IPS-15b (cell line): ENCODE results near the gene NYAP2.

Source experiments
- H3K27me3 ChIP-seq: one replicate; pipeline ENCODE4 v1.6.1; 2013; ENCODE audit warnings: low read length; ENCODE audit not compliant: control insufficient read depth, insufficient read depth
- H3K36me3 ChIP-seq: one replicate; pipeline ENCODE4 v1.6.1; 2013; ENCODE audit warnings: low read length; ENCODE audit not compliant: control insufficient read depth, insufficient read depth
- H3K4me1 ChIP-seq: one replicate; pipeline ENCODE4 v1.6.1; 2013; ENCODE audit warnings: mild to moderate bottlenecking, low read length; ENCODE audit not compliant: control insufficient read depth, insufficient read depth
- H3K4me3 ChIP-seq: one replicate; pipeline ENCODE4 v1.5.1; 2013; ENCODE audit warnings: low read depth, low read length
- H3K9ac ChIP-seq: one replicate; pipeline ENCODE4 v1.6.1; 2013; ENCODE audit warnings: low read depth, mild to moderate bottlenecking, low read length
- H3K9me3 ChIP-seq: one replicate; pipeline ENCODE4 v1.6.1; 2013; ENCODE audit warnings: mild to moderate bottlenecking, low read length; ENCODE audit not compliant: control insufficient read depth, insufficient read depth

NYAP2 gene

DNA sequence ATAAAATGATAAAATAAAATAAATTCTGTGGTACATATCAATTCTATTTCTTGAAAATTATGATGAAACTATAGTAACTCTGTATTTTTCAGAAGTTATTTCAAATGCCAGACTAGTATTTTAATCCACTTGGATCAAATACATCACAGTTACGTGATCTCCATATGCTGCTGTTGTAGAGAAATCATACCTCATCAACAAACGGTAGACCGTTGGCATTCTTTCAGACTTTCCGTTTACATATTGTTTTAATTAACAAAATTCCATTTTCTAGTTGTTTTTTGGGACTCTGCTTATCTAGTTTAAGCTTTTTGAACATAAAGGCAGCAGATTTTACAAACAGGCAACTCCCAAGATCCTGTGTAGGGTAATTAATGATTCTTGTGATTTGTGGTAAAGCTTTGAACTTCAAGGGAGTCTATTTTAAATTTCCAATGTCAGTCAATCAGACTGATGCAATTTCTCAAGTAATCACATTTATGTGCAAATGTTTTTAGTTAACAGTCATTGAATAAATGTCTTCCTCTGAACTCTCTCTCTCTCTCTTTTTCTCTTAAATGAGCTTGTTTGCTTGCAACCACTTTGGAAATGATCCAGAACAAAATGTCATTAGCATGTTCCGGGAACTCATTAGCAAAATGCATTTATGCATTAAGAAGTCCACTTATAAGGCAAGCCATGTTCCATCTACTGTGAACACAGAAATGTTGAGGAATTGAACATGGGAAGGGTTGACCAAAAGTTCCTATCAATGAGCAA is 31.8 kb downstream of the NYAP2 start:
- Histone ChIP-seq H3K9me3 (no peaks in the 10 kb centered on the region), H3K4me3 (no peak overlapping the region), H3K9ac (no peak overlapping the region), H3K27me3 (no peaks in the 10 kb centered on the region), H3K4me1 (peaks cover 7% of the 10 kb centered on the region), H3K36me3 (no peaks in the 10 kb centered on the region)

- no peaks in the 10 kb centered on the region for H3K36me3 ChIP-seq
- H3K4me1 ChIP-seq: peaks cover 4% of the 10 kb centered on the region
- H3K9me3 ChIP-seq: no peaks in the 10 kb centered on the region
Observed at GRCh38 chr2:225434014-225434413, 34.5 kb downstream of the NYAP2 start.

DNA sequence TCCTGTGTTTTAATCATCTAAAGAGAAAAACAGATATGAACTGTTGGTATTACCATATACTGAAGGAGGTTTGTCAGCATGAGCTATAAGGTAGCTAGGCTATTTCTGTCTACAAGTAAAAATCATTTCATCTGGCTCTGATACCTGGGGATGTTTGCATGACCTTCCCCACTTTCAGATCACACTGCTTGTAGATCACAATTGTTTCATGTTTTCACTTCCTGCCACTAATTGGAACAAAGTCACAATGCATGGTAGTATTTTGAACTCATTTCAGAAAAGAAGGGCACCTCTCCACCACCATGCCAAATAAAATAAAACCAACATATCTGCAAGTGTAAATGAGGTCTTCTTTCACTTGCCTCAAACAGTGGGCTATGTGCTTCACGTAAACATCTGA is 37.8 kb downstream of the NYAP2 start:
- H3K4me3 ChIP-seq: no peak overlapping the region
- no peaks in the 10 kb centered on the region for H3K27me3 ChIP-seq
- H3K4me1 ChIP-seq: no peaks in the 10 kb centered on the region
- no peak overlapping the region for H3K9ac ChIP-seq
- no peaks in the 10 kb centered on the region for H3K36me3 ChIP-seq
- H3K9me3 ChIP-seq: no peaks in the 10 kb centered on the region

More at GRCh38 chr2:225434014-225434413, 34.5 kb downstream of the NYAP2 start:
- H3K27me3 ChIP-seq: no peaks in the 10 kb centered on the region
- no peak overlapping the region for H3K9ac ChIP-seq
- no peak overlapping the region for H3K4me3 ChIP-seq

- Histone ChIP-seq H3K27me3 (no peaks in the 10 kb centered on the region), H3K36me3 (no peaks in the 10 kb centered on the region), H3K9me3 (no peaks in the 10 kb centered on the region), H3K4me1 (no peaks in the 10 kb centered on the region), H3K4me3 (no peak overlapping the region), H3K9ac (no peak overlapping the region)
Observed at GRCh38 chr2:225438248-225438647, 38.7 kb downstream of the NYAP2 start.

DNA sequence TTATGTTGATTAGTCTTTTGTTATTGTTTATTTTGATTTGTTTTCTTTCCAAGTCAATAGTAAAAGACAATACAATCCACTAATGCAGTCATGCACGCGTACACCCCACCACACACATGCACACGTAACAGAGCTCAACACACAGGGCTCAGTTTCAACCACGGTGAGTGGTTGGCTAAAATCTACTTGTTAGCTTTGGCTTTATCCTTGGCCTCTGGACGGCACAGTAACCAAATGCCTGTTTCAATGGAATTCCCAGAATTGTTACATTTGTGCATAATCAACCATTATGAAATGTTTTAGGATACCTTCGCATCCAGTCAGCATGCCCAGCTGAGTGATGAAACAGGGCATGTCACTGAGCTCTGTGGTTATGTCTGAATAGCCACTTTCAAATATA is 53.2 kb downstream of the NYAP2 start:
- Histone ChIP-seq H3K9ac (no peak overlapping the region), H3K9me3 (no peaks in the 10 kb centered on the region), H3K27me3 (no peaks in the 10 kb centered on the region), H3K4me1 (peaks cover 6% of the 10 kb centered on the region), H3K4me3 (no peak overlapping the region), H3K36me3 (no peaks in the 10 kb centered on the region)

- Histone ChIP-seq H3K4me1 (peaks cover 6% of the 10 kb centered on the region), H3K27me3 (no peaks in the 10 kb centered on the region), H3K36me3 (no peaks in the 10 kb centered on the region), H3K4me3 (no peak overlapping the region), H3K9me3 (no peaks in the 10 kb centered on the region), H3K9ac (no peak overlapping the region)
Observed at GRCh38 chr2:225454412-225454811, 54.9 kb downstream of the NYAP2 start.

- peaks cover 6% of the 10 kb centered on the region for H3K4me1 ChIP-seq
- no peak overlapping the region for H3K9ac ChIP-seq
- H3K36me3 ChIP-seq: no peaks in the 10 kb centered on the region
- no peak overlapping the region for H3K4me3 ChIP-seq
- H3K9me3 ChIP-seq: no peaks in the 10 kb centered on the region
- H3K27me3 ChIP-seq: no peaks in the 10 kb centered on the region
Observed at GRCh38 chr2:225456619-225457260, 57.2 kb downstream of the NYAP2 start.

DNA sequence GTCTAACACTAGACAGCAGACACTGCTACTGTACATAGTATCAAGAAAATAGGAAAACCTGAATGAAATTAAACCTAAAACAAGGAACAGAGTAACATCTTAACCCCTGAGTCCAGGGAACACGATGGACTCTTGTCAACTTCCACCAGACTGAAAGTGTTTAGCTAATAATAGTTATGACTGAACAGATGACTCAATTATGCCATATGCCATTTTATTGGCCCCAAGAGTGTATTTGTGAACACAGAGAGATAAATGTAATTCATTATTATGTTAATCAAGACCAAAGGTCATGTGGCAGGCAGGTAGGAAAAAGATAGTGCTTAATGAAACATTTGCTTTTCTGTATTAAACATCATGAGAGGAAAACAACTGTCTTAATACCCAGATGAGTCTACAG is 58.0 kb downstream of the NYAP2 start:
- Histone ChIP-seq H3K9ac (no peak overlapping the region), H3K9me3 (no peaks in the 10 kb centered on the region), H3K4me3 (no peak overlapping the region), H3K27me3 (no peaks in the 10 kb centered on the region), H3K36me3 (no peaks in the 10 kb centered on the region), H3K4me1 (peaks cover 2% of the 10 kb centered on the region)

GRCh38 chr2:225458431-225459117 is 59.1 kb downstream of the NYAP2 start:
- no peak overlapping the region for H3K4me3 ChIP-seq
- no peaks in the 10 kb centered on the region for H3K36me3 ChIP-seq
- H3K9me3 ChIP-seq: no peaks in the 10 kb centered on the region
- H3K27me3 ChIP-seq: no peaks in the 10 kb centered on the region
- H3K9ac ChIP-seq: no peak overlapping the region
- no peaks in the 10 kb centered on the region for H3K4me1 ChIP-seq

DNA sequence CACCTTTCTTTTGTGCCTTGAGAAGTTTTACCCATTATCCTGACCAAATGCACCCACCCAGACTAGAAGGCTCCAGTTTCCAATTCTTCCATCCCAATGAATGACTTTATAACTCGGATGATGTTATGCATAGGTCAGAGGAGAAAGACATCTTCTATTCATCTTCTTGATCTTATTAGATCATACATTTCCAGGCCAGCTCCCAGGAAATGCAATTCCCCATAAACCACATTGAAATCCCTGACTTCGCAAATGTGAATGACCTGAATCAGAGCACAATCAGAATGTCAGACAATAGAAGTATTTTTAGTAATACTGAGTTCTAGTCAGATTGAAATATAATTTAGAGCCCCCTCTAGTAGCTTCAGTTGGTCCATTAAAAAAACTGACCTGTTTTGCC is 62.9 kb downstream of the NYAP2 start:
- peaks cover 6% of the 10 kb centered on the region for H3K4me1 ChIP-seq
- no peak overlapping the region for H3K9ac ChIP-seq
- H3K36me3 ChIP-seq: no peaks in the 10 kb centered on the region
- no peaks in the 10 kb centered on the region for H3K27me3 ChIP-seq
- no peaks in the 10 kb centered on the region for H3K9me3 ChIP-seq
- no peak overlapping the region for H3K4me3 ChIP-seq

- Histone ChIP-seq H3K4me1 (peaks cover 6% of the 10 kb centered on the region), H3K36me3 (no peaks in the 10 kb centered on the region), H3K9ac (no peak overlapping the region), H3K4me3 (no peak overlapping the region), H3K27me3 (no peaks in the 10 kb centered on the region), H3K9me3 (no peaks in the 10 kb centered on the region)
Observed at GRCh38 chr2:225462945-225463344, 63.4 kb downstream of the NYAP2 start.

- Histone ChIP-seq H3K27me3 (no peaks in the 10 kb centered on the region), H3K4me3 (no peak overlapping the region), H3K36me3 (no peaks in the 10 kb centered on the region), H3K9ac (no peak overlapping the region), H3K9me3 (no peaks in the 10 kb centered on the region), H3K4me1 (peaks cover 6% of the 10 kb centered on the region)
Observed at GRCh38 chr2:225463449-225463848, 63.9 kb downstream of the NYAP2 start.
